Activated T-cell treated with anti-CD3 and anti-CD28 coated beads, Interleukin-2, amount 50 U/mL, for 4 hours (primary cell): ENCODE results near the gene NPR2. TPM values are rescaled to one million over a fixed set of nuclear protein-coding genes. Genes with fewer than 3 reads are reported as not detected.

ENCODE experiments used
- ATAC-seq, 2 donors: fragments of 200-7000 bp; cut with Tn5 transposase; one replicate each; pipeline ENCODE4 v1.10.0; 2021
- DNase-seq: peaks from one replicate; pipeline ENCODE4 v3.0.0-alpha.2; 2020
- H3K27me3 Mint-ChIP-seq: one replicate; pipeline ENCODE4 v1.8.0; 2021; ENCODE audit warnings: low read depth, mixed read lengths
- H3K36me3 Mint-ChIP-seq: one replicate; pipeline ENCODE4 v1.8.0; 2022; ENCODE audit warnings: mixed read lengths; ENCODE audit not compliant: insufficient read depth
- H3K4me1 Mint-ChIP-seq: one replicate; pipeline ENCODE4 v1.8.0; 2021; ENCODE audit warnings: low read depth, mixed read lengths
- H3K4me3 Mint-ChIP-seq: one replicate; pipeline ENCODE4 v1.8.0; 2021; ENCODE audit warnings: mild to moderate bottlenecking, moderate library complexity, mixed read lengths
- H3K9me3 Mint-ChIP-seq: one replicate; pipeline ENCODE4 v1.8.0; 2021; ENCODE audit warnings: mixed read lengths
- total RNA-seq, 3 donors: library from RNA; stranded (reverse); gene quantifications; one replicate each; pipeline ENCODE4 v1.2.1, GENCODE V29; 2021

NPR2 gene
- total RNA-seq, 3 donors from 2014 or later: 4.4 to 5.3 (median 5.2) TPM

DNA sequence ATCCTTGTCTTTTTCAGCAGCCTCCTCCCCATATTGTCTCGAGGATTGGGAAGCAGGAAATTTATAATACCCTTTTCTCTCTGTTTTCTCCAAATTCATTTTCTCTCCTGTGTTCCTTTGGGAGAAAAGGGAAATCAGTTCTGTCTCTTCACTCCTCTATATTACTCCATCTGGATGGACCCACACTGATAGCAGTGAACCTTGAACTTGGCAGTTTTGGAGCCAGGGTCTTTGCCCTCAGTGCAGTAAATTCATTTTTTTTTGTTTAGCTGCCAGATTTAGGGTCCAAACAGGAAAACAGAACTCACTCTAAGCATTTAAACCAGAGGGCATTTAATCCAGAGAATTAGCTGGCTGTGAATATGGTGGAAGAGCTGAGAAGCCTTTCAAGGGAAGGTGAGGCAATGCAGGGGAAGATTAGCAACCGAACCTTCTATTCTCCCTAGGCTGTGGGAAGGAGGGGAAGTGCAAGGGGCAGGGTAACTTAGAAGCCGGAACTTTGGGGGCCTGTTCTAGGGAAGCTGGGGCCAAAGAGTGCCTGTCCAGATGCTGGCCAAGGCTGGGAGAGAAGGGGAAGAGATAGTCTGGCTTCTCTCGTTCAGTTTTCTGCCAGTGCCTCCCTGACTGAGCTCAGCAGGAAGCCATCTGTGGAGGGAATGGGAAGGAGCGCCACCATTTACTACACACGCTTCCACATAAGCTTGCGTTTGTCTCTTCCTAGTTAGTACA, 16.3 kb upstream of the NPR2 start:
- Mint-ChIP-seq H3K4me1 (peaks cover 3% of the 10 kb centered on the region), H3K4me3 (no peak overlapping the region), H3K36me3 (peaks cover 3% of the 10 kb centered on the region), H3K27me3 (no peaks in the 10 kb centered on the region), H3K9me3 (no peaks in the 10 kb centered on the region)
- ATAC-seq (no peak), DNase-seq (no peak)

DNA sequence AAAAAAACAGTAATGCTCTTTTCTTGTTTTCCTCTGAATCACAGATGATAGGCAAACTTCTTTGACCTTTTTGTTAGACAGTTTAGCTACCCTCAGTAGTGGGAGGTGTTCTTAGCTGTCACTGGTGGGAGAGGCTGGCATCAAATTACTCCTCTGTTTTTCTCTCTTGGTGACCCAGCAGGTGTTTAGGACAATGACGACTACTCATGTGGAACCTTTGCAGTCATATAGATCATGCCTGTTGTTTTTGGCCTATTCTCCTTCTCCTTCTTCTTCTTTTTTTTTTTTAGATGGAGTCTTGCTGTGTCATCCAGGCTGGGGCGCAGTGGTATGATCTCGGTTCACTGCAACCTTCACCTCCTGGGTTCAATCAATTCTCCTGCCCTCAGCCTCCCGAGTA, 15.4 kb upstream of the NPR2 start:
- no peak for ATAC-seq
- H3K27me3 Mint-ChIP-seq: no peaks in the 10 kb centered on the region
- no peak for DNase-seq
- H3K4me3 Mint-ChIP-seq: no peak overlapping the region
- peaks cover 3% of the 10 kb centered on the region for H3K4me1 Mint-ChIP-seq
- H3K9me3 Mint-ChIP-seq: no peaks in the 10 kb centered on the region
- peaks cover 7% of the 10 kb centered on the region for H3K36me3 Mint-ChIP-seq

GRCh38 chr9:35778496-35778895, 12.9 kb upstream of the NPR2 start:
- H3K27me3 Mint-ChIP-seq: no peaks in the 10 kb centered on the region
- peaks cover 3% of the 10 kb centered on the region for H3K4me1 Mint-ChIP-seq
- no peak for ATAC-seq
- no peaks in the 10 kb centered on the region for H3K9me3 Mint-ChIP-seq
- peaks cover 10% of the 10 kb centered on the region for H3K36me3 Mint-ChIP-seq
- H3K4me3 Mint-ChIP-seq: no peak overlapping the region
- DNase-seq: no peak

GRCh38 chr9:35781066-35781465, 10.3 kb upstream of the NPR2 start:
- Mint-ChIP-seq H3K9me3 (no peaks in the 10 kb centered on the region), H3K4me3 (no peak overlapping the region), H3K27me3 (no peaks in the 10 kb centered on the region), H3K36me3 (peaks cover 22% of the 10 kb centered on the region), H3K4me1 (no peaks in the 10 kb centered on the region)
- ATAC-seq: no peak
- no peak for DNase-seq

DNA sequence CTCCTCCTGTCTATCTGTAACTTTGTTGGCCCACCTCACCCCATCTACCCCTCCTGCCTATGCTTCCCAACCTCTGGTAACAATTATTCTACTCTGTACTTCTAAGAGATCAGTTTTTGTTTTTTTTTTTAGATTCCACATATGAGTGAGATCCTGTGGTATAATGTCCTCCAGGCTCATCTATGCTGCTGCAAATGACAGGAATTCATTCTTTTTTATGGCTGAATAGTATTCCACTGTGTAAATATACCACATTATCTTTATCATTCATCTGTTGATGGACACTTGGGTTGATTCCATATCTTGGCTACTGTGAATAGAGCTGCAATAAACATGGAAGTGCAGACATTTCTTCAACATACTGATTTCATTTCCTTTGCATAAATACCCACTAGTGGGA, 8.0 kb upstream of the NPR2 start:
- DNase-seq: no peak
- H3K36me3 Mint-ChIP-seq: peaks cover 25% of the 10 kb centered on the region
- no peak overlapping the region for H3K4me3 Mint-ChIP-seq
- no peak for ATAC-seq
- no peaks in the 10 kb centered on the region for H3K4me1 Mint-ChIP-seq
- H3K27me3 Mint-ChIP-seq: no peaks in the 10 kb centered on the region
- H3K9me3 Mint-ChIP-seq: no peaks in the 10 kb centered on the region

DNA sequence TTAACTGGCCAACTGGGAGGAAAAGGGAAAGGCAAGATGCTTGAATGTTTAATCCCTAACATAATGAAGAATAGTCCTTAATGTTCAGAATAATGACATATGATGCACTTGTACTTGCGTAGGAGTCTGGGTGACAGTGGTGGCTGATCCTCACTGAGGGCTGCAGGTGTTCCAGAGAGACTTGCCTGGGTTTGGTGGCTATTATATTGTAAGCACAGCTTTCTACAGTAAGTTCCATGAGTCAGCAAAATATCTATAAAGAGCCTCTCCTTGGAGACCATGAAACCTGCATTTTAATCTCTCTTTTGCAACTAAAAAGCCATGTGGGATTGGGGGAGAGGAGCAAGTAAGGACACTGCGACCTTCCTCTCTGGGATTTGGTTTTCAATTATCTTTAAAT, 1.9 kb upstream of the NPR2 start:
- Mint-ChIP-seq H3K9me3 (no peaks in the 10 kb centered on the region), H3K36me3 (peaks cover 23% of the 10 kb centered on the region), H3K4me1 (peaks cover 5% of the 10 kb centered on the region), H3K4me3 (no peak overlapping the region), H3K27me3 (no peaks in the 10 kb centered on the region)
- no peak for DNase-seq
- no peak for ATAC-seq

DNA sequence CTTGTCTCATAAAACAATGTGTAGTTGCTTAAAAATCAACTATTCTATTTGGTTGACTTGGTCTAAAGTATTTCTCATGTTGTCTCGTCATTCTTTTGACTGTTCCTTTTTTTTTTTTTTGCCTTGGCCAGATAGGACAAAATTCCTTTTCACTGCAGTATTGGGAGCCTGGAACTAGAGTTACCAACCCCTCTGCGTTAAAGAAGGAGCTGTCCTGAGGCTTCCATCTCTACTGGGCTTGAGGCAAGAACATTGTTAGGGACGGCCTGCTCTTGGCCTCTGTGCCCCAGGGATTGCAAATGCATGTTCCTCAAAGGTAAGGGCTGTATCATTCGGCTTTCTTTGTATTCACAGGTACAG, 1.4 kb upstream of the NPR2 start:
- Mint-ChIP-seq H3K4me1 (peaks cover 6% of the 10 kb centered on the region), H3K27me3 (no peaks in the 10 kb centered on the region), H3K9me3 (no peaks in the 10 kb centered on the region), H3K36me3 (peaks cover 23% of the 10 kb centered on the region), H3K4me3 (no peak overlapping the region)
- no peak for ATAC-seq
- no peak for DNase-seq

DNA sequence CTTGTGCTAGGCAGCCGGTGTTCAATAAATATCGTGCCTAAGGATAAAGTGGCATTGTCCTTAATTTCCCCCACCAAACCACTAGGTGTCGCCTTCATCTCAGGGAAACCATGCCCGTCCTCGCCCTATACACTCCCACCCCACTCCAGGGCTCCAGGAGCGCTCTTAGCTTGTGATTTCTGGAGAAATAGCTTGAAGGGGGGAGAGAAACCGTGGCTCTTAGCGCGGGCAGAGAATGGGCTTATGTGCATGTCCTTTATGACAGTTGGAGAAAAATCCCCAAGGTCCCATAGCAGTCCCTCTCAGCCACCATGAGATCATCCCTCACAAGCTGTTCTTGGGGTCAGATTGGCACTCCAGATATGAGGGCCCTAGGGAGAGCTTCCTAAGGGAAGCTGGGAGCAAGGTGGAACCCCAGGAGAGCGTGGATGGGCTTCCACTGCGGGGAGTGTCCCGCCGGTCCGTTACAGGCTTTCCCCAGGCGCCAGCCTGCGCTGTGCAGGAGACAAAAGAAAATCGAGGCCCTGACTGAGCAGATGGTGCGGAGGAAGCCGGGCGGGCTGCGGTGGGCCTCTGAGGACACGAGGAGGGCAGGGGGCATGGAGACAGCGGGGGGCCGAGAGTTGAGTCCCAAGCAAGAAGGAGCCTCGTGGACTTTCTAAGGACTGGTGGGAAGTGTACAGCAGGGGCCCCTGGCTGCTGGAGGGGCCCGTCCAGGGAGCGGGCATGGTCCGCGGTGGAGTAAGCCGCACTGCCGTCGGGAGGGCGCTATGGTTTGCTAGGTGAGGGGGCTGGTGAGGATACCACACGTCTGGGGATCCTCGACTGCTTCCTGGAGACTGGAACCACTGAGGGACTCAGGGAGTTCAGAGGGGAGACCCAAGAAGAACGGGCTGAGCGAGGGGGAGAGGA, 750 bp upstream of the NPR2 start:
- Mint-ChIP-seq H3K27me3 (no peaks in the 10 kb centered on the region), H3K4me3 (no peak overlapping the region), H3K36me3 (peaks cover 22% of the 10 kb centered on the region), H3K4me1 (peaks cover 6% of the 10 kb centered on the region), H3K9me3 (no peaks in the 10 kb centered on the region)
- DNase-seq (peak; percentile 56), ATAC-seq (peak; percentile 85 to 93)

GRCh38 chr9:35792024-35792813, 828 bp downstream of the NPR2 start:
- Mint-ChIP-seq H3K27me3 (no peaks in the 10 kb centered on the region), H3K36me3 (peaks cover 16% of the 10 kb centered on the region), H3K4me1 (peaks cover 6% of the 10 kb centered on the region), H3K4me3 (no peak overlapping the region), H3K9me3 (no peaks in the 10 kb centered on the region)
- ATAC-seq (no peak), DNase-seq (no peak)

DNA sequence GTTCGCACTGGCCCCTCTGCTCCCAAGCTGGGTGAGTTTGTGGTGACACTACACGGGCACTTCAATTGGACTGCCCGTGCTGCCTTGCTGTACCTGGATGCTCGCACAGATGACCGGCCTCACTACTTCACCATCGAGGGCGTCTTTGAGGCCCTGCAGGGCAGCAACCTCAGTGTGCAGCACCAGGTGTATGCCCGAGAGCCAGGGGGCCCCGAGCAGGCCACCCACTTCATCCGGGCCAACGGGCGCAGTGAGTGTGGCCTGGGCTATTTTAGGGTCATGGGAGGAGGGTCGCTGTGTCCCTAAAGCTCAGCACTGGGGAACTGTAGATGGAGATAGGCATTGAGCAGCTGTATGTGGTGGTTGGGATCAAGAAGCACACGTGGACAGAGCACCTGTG, 1.4 kb downstream of the NPR2 start:
- H3K4me3 Mint-ChIP-seq: no peak overlapping the region
- H3K4me1 Mint-ChIP-seq: peaks cover 8% of the 10 kb centered on the region
- ATAC-seq (no peak), DNase-seq (no peak)
- H3K36me3 Mint-ChIP-seq: peaks cover 14% of the 10 kb centered on the region
- no peaks in the 10 kb centered on the region for H3K9me3 Mint-ChIP-seq
- H3K27me3 Mint-ChIP-seq: no peaks in the 10 kb centered on the region

- H3K4me3 Mint-ChIP-seq: no peak overlapping the region
- H3K27me3 Mint-ChIP-seq: no peaks in the 10 kb centered on the region
- no peak for DNase-seq
- H3K9me3 Mint-ChIP-seq: no peaks in the 10 kb centered on the region
- H3K4me1 Mint-ChIP-seq: peaks cover 13% of the 10 kb centered on the region
- H3K36me3 Mint-ChIP-seq: peaks cover 13% of the 10 kb centered on the region
- no peak for ATAC-seq
Measured at GRCh38 chr9:35793461-35793860, 2.1 kb downstream of the NPR2 start.

DNA sequence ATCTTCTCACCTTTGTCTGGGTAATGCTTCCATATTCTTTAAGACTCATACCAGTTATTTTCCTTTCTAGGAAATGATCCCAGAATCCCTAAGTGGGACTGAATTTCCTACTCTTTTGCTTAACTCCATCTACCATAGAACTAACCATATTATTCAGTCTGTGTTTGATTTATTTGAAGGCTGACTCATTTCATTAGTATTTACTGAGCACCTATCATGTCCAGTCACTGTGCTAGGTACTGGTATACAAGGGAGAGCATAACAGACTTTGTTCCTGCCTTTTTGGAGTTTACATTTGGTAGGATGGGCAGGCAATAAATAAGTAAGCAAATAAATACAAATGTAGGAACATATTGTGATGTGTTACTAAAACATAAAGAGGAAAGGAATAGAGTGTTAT, 4.3 kb downstream of the NPR2 start:
- no peak for DNase-seq
- H3K4me3 Mint-ChIP-seq: no peak overlapping the region
- H3K4me1 Mint-ChIP-seq: peaks cover 20% of the 10 kb centered on the region
- ATAC-seq: no peak
- H3K36me3 Mint-ChIP-seq: peaks cover 18% of the 10 kb centered on the region
- H3K9me3 Mint-ChIP-seq: no peaks in the 10 kb centered on the region
- H3K27me3 Mint-ChIP-seq: no peaks in the 10 kb centered on the region

- H3K4me1 Mint-ChIP-seq: peaks cover 20% of the 10 kb centered on the region
- H3K4me3 Mint-ChIP-seq: no peak overlapping the region
- H3K36me3 Mint-ChIP-seq: peaks cover 29% of the 10 kb centered on the region
- ATAC-seq (no peak), DNase-seq (no peak)
- no peaks in the 10 kb centered on the region for H3K27me3 Mint-ChIP-seq
- H3K9me3 Mint-ChIP-seq: no peaks in the 10 kb centered on the region
Measured at GRCh38 chr9:35797311-35798109, 6.1 kb downstream of the NPR2 start.
